Measurements from ENCODE around the gene LETM1.

- TF ChIP-seq POLR2AphosphoS5 (IDR thresholded peaks at IDR 0.05; ENCODE audit: low read depth, low read length) (no peak), REST (IDR thresholded peaks at IDR 0.05; ENCODE audit: insufficient read depth in 1 of 2, low read depth in 2 of 2, low read length in 2 of 2) (no peak), SIN3A (IDR thresholded peaks at IDR 0.05; ENCODE audit: borderline replicate concordance, insufficient read depth, low read length) (no peak), TAF1 (IDR thresholded peaks at IDR 0.05; ENCODE audit: borderline replicate concordance, insufficient read depth, low read length) (no peak)
These were observed 7.0 kb upstream of the LETM1 start for GRCh38 chr4:1862961-1863296.

Measured in PFSK-1 (cell line).